GM21576 (cell line): ENCODE measurements around the gene KCNC1.
A peak's percentile ranks its signal among the peaks of the same experiment; 100 is the strongest.

ENCODE experiments used
- ATAC-seq: cut with Tn5 transposase; IDR thresholded peaks from one replicate; pipeline ENCODE4 v1.9.1; 2021; ENCODE audit warnings: mild to moderate bottlenecking, moderate library complexity; ENCODE audit not compliant: unreplicated experiment

Gene KCNC1

DNA sequence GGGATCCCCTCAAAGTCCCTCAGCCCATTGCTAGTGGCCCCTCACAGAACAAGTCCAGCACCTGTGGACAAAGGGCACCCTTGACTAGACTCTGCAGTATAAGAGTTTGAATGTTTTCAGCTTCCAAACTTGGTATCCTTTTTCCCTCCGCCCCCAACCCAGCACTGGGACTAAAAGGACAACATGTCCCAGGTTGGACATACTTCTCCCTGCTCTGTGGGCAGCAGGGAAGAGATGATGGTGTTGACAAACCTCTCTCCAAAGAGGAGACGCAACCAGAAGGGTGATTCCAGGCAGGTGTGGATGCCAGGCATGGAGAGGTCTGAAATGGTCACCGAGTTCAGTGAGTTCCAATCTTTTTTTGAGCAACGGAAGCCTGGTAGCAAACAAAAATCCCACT, 19.7 kb upstream of the KCNC1 start:
- ATAC-seq = no peak

DNA sequence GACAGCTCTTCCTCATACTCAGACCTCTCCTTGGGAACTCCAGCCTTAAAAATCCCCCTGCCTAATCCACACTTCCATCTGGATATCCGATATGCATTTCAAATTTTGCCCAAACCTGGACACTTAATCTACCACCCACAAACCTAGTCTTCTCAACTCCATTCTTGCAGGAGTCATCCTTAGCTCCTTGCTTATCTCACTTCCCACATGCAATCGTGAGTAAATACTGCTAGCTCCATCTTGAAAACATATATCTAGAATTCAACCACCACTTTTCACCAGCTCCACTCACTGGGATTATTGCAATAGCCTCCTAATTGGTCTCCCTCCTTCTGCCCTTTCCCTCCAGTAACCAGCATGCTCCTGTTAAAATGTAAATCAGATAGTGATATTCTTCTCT, 17.8 kb upstream of the KCNC1 start:
- ATAC-seq = no peak

DNA sequence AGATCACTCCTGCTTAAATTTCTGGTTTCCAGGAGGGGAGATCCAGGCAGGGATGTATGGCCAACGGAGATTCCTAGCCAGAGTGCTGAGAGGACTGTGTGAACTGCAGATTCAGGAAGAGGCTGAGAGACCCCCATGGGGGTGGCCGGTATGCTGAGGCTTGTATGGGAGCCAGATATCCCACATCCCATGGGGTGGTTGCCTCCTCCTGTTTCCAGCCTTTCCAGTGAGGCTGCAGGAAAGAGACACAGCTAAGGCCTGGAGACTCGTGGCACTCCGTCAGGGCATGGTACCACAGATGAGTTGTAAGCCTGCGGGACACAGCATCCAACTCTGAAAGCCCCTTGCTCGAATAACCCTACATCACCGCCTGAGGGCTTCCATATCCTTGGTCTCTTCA, 16.6 kb upstream of the KCNC1 start:
- ATAC-seq = no peak

DNA sequence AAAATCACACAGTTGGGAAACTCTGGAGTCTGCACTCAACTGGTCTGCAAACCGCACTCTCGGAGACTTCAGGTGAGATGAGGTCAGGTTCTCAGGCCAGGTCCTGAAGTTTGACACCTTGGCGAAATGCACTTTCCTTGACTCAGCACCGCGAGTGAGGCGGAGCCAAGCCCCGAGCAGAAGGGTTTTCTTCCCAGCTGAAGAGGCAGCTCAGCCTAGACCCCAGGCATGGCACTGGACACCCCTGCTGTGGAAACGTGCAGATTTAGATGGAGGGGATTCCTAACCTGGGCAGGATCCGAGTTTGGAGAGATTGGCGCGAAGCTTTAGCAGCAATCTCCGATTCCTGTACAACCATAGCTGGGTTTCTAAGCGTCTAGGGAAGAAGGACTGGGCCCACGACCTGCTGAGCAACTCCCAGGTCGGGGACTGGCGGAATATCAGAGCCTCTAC, 16.0 kb upstream of the KCNC1 start:
- no peak for ATAC-seq

DNA sequence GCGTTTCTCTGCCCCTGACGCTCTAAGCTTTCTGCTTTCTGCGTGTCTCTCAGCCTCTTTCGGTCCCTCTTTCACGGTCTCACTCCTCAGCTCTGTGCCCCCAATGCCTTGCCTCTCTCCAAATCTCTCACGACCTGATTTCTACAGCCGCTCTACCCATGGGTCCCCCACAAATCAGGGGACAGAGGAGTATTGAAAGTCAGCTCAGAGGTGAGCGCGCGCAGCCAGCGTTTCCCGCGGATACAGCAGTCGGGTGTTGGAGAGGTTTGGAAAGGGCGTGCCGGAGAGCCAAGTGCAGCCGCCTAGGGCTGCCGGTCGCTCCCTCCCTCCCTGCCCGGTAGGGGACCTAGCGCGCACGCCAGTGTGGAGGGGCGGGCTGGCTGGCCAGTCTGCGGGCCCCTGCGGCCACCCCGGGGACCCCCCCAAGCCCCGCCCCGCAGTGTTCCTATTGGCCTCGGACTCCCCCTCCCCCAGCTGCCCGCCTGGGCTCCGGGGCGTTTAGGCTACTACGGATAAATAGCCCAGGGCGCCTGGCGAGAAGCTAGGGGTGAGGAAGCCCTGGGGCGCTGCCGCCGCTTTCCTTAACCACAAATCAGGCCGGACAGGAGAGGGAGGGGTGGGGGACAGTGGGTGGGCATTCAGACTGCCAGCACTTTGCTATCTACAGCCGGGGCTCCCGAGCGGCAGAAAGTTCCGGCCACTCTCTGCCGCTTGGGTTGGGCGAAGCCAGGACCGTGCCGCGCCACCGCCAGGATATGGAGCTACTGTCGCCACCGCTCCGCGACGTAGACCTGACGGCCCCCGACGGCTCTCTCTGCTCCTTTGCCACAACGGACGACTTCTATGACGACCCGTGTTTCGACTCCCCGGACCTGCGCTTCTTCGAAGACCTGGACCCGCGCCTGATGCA, 15.3 kb upstream of the KCNC1 start, which contains the start of gene MYOD1:
Gene MYOD1 (plus strand): TSS at position 544 of the 910 bp plus-strand sequence. CDS start 212 bp downstream, at position 756.
- no peak for ATAC-seq

DNA sequence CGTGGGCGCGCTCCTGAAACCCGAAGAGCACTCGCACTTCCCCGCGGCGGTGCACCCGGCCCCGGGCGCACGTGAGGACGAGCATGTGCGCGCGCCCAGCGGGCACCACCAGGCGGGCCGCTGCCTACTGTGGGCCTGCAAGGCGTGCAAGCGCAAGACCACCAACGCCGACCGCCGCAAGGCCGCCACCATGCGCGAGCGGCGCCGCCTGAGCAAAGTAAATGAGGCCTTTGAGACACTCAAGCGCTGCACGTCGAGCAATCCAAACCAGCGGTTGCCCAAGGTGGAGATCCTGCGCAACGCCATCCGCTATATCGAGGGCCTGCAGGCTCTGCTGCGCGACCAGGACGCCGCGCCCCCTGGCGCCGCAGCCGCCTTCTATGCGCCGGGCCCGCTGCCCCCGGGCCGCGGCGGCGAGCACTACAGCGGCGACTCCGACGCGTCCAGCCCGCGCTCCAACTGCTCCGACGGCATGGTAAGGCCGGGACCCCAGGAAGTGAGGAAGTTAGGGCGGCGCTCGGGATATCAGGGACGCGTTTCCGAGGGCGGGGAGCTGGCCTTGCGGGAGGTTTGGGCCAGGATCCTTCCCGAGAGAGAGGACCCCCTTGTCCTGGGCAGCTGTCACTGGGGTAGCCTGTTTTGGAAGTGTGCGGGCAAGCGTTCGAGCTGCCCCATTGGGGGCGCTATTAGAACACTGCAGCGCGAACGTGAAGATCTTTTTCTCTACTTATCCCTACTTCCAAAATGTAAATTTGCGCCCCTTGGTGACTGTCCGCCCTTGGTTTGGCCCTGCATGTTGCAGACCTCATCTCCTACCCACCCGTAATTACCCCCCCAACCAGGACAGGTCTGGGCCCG, 14.4 kb upstream of the KCNC1 start:
- ATAC-seq = no peak

DNA sequence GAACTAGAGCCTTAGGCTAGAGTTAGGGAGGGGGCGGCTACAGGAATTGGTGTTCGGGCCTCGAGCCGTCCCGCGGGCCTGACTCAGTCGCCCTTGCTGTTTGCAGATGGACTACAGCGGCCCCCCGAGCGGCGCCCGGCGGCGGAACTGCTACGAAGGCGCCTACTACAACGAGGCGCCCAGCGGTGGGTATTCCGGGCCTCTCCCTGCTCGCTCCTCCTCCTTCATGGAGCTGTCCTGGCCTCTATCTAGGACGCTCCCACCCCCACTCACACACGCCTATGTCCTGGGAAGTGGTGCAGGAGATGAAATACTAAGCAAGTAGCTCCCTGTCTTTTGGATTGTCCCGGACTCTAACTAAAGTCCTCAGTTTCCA, 13.8 kb upstream of the KCNC1 start:
- no peak for ATAC-seq

DNA sequence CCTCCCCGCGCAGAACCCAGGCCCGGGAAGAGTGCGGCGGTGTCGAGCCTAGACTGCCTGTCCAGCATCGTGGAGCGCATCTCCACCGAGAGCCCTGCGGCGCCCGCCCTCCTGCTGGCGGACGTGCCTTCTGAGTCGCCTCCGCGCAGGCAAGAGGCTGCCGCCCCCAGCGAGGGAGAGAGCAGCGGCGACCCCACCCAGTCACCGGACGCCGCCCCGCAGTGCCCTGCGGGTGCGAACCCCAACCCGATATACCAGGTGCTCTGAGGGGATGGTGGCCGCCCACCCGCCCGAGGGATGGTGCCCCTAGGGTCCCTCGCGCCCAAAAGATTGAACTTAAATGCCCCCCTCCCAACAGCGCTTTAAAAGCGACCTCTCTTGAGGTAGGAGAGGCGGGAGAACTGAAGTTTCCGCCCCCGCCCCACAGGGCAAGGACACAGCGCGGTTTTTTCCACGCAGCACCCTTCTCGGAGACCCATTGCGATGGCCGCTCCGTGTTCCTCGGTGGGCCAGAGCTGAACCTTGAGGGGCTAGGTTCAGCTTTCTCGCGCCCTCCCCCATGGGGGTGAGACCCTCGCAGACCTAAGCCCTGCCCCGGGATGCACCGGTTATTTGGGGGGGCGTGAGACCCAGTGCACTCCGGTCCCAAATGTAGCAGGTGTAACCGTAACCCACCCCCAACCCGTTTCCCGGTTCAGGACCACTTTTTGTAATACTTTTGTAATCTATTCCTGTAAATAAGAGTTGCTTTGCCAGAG, 13.2 kb upstream of the KCNC1 start:
- no peak for ATAC-seq

DNA sequence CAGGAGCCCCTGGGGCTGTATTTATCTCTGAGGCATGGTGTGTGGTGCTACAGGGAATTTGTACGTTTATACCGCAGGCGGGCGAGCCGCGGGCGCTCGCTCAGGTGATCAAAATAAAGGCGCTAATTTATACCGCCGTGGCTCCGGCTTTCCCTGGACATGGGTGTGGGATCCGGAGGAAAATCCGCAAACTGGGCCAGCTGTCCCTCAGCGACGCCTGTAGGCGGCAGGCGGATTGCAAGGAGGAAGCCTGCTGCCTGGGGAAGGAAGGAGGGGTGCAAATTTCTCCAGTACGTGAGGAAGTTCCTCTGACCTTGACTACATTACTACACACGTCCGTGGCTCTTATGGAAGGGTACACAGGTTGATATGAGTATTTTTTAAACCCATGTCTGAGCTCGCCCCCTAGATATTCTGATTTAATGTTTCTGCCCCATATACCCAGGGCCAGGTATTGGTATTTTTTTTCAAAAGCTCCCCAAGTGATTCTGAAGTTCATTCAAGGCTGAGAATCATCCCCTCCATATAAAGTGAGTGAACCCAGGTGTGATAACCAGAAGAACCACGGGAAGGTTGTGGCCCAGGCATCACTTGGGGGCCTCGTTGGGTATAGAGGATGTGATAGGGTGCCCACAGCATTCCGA, 12.5 kb upstream of the KCNC1 start:
- ATAC-seq = no peak

DNA sequence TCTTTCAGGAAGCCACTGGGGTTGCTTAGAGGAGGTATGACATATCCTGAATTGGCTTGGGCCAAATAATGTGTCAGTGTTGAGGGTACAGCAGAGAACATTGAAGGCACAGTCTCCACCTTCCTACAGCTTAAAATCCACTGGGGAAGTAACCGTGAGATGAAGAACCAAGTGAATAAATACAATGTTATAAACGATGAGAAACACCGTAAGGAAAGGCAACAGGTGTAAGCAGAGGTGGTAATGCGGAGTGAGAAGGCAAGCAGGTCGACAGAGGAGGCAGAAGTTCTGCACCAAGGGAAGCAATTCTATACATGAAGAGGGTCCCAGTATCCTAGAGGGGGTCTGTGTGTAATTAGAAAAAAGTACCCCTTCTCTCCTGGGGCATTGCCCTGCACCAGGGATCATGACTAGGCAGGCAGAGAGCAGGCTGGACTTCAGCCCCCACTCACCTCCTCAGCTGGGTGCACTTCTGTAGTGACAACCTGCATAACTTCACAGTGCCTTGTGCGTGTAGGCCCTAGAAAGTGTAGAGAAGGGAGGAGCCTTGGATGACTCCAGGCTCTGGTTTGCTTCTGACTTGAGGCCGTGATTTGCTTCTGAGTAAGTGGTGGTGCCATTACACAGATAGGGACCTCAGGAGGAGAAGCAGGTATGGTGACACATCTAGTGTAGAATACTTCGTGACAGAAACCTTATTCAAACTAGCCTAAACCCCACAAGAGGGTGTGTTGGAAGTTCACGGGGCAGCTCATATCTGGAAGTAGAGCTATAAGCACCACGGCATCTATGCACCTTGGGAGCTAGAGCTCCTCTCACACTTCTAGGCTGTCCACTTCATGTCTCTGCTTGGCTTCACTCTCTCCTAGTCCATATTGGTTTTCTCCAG, 10.3 kb upstream of the KCNC1 start:
- ATAC-seq = no peak

DNA sequence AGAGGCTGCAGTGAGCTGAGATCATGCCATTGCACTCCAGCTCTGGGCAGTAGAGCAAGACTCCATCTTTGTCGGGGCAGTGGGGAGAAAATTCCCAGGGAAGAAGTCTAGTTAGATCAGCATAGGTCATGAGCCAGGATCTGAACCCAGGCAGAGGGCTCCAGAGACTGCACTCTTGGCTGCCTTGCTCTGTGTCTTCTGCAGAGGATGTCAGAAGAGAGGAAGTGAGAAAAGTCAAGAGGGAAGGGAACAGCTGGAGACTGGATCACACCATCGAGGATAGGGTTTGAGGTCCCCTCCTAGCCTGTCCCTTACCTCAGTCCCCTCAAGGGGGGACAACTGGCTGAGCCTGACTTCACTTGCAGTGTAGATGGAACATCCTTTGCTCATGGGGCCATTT, 9.4 kb upstream of the KCNC1 start:
- no peak for ATAC-seq

DNA sequence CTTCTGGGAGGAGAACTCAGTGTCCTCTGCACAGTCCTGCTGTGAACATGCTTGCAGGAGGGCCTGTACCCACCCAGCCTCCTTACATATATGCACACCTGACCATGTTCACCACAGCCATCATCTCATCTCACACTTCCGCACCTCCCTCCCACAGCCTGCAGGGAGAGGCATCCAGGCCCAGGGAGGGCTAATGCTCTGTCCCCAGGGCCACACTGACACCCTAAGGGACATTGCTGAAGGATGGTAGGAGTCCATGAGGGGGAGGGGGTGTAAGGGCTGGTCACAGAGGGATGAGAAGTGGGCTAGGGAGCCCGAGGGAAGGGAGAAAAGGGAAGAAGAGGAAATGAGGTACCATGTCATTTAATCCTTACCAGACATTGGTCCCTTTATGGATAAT, 4.4 kb upstream of the KCNC1 start:
- ATAC-seq = no peak

DNA sequence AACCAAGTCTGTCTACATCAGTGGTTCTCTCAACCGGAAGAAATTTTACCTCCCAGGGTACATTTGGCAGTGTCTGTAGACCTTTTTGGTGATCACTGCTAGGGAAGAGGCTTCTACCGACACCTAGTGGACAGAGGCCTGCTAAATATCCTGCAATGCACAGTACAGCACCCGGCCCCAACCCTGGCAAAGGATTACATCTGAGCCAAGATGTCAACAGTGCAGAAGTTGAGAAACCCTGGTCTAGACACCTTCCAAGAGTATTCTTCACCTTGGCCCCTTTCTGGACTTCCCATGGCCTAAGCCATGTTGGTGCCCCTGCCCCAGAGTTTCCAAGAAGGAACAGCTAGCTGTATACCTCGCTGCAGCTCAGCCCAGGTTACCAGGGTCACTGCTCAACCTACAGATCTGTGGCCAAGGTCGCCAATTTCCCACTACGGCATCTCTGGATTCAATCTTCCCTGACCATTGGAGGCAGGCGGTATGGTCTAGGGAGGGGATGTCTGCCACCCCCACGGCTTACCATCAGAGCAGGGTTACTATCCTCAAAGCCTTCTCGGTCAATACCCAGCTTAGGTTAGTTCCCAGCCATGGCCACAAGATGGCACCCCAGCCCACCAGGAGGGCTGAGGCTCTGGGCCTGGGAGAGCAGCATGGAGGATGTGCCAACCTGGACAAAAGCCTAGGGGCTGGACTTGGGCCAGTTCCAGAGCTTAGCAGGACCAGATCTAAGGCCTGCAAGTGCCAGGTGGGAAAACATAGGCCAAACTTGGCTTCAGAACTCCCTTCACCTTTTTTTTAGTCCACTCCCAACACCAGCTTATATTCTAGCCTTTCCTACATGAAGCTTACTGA, 3.7 kb upstream of the KCNC1 start:
- ATAC-seq = peak; percentile 79

DNA sequence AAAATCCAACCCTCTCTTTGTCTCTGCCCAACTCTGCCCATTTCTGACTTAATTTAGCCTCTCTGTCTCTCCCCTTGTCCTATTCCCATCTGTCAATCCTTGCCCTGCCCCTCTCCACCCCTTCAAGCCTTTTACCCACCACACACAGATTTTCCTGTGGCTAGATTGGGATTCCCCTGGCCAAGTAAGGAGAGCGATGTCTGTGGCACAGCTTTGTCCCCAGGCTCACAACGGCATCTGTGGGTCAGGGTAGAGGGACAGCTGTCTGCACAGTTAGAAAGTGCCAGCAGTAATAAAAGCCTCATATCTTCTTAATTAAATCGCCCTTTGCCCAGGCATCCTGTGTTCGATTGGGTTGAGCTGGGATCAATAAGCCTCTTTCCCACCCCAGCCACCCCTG, 1.3 kb upstream of the KCNC1 start:
- ATAC-seq = no peak

DNA sequence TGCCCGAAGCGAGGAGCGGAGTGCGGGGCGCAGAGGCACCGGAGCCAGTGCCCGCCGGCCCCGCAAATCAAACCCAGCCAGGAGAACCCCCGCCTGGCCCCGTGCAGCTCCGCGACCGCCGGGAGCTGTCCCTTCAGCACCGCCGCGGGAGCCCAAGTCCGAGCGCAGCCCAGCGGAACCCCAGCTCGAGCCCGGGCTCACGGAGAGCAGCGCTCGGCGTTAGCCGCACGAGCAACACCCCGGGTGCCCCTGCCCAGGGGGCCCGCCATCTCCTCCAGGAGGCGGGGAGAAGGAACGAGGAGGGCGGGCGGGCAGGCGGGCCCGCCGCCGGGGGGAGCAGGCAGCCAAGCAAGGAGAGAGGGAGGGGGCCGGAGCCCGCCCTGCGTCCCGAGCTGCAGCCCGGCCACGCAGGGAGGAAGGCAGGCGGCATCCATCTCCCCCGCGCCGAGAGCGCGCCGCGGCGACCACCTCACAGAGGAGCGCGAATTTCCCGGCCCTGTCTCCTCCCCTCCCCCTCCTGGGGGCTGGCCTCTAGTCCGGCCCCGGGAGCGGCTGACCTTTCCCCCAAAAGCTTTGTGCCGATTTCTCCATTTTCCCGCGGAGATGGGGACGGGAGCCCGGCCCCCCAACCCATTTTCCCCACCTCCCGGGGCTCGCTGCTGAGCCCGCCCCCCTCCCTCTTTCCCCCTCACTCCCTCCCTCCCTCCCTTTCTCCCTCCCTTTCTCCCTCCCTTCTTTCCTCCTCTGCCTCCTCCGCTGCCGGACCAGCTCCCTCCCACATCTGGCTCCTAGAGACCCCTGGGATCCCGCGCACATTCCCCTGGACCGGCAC, 621 bp downstream of the KCNC1 start:
- ATAC-seq = no peak

DNA sequence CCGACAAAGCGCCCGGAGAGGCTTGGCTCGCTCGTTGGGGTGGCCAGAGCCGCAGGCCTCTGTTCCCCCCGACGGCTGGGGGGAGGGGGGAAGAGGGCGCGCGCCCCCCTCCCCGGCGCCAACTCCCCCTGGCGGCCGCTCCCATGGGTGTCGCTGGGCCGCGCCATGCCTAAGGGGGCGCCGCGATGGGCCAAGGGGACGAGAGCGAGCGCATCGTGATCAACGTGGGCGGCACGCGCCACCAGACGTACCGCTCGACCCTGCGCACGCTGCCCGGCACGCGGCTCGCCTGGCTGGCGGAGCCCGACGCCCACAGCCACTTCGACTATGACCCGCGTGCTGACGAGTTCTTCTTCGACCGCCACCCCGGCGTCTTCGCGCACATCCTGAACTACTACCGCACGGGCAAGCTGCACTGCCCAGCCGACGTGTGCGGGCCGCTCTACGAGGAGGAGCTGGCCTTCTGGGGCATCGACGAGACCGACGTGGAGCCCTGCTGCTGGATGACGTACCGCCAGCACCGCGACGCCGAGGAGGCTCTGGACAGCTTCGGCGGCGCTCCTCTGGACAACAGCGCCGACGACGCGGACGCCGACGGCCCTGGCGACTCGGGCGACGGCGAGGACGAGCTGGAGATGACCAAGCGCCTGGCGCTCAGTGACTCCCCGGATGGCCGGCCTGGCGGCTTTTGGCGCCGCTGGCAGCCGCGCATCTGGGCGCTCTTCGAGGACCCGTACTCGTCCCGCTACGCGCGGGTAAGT, 1.4 kb downstream of the KCNC1 start:
- ATAC-seq = no peak

DNA sequence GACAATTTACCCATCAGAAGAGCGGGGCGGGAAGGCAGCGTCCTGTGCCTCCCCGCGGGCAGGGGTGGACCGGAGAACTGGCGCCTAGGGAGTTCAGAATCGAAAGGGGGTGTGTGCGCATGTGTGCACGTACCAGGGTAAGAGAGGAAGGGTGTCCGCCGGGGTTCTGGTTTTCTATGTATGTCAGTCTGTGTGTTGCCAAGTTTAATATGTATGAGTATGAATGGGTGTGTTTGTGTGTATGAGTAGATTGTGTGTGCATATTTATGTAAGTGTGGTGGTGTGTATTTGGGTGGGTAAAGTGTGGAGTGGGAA, 2.0 kb downstream of the KCNC1 start:
- no peak for ATAC-seq
